HG02981 (cell line): Measurements from ENCODE around the gene GRK7.
"Not testable (repeated sequence)": the region's sequence is repeated elsewhere in the genome, so short reads cannot be mapped to it uniquely, and the experiment has no call there.

Source experiments
- ATAC-seq: cut with Tn5 transposase; IDR thresholded peaks from one replicate; pipeline ENCODE4 v1.9.1; 2021; ENCODE audit warnings: mild to moderate bottlenecking, moderate library complexity; ENCODE audit not compliant: unreplicated experiment

Gene GRK7

DNA sequence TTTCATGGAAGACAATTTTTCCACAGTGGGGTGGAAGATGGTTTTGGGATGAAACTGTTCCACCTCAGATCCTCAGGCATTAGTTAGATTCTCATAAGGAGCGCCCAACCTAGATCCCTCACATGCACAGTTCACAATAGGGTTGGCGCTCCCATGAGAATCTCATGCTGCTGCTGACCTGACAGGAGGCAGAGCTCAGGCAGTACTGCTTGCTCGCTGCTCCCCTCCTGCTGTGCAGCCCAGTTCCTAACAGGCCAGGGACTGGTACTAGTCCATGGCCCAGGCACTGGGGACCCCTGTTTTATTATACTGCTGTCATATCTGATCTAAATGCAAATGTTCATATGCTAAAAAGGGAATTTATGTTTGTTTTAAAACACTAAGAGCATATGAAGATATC, 9.8 kb upstream of the GRK7 start:
- no peak for ATAC-seq

- no peak for ATAC-seq
These were observed 9.2 kb upstream of the GRK7 start for GRCh38 chr3:141754032-141754431.

- ATAC-seq: not testable (repeated sequence)
These were observed 656 bp upstream of the GRK7 start for GRCh38 chr3:141762552-141762951.

DNA sequence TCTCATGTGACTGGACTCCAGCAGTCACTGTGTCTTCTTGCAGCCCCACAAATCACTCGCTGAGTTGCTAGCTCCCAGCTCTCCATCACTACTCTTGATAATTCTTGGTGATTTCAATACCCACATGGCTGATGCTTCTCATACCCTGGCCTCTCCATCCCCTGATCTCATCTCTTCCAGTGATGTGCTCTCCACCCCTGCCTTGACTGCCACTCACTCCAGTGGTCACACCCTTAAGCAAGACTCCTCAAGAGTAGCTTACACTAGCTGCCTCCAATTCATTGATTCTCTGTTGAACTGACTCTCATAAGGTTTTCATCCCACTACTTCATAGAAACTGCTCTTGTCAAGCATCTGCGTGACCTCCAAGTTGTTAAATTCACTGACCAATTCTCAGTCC, 837 bp downstream of the GRK7 start:
- no peak for ATAC-seq

DNA sequence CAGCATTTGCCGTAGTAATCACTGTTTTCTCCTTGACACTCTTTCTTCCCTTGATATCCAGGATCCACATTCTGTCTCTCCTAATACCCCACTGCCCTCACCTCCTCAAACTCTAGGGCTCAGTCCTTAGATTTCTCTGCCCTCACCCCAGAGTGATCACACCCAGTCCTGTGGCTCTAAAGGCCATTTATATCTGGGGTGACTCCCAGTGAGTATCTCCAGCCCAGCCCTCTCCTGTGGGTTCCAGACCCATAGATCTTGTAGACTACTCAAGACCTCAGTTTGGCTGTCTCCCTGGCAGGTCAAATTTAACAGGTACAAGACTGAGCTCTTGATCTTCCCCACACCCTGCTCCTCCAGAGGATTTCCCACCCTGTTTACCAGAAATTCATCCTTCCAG, 1.3 kb downstream of the GRK7 start:
- no peak for ATAC-seq

- no peak for ATAC-seq
These were observed 1.8 kb downstream of the GRK7 start for GRCh38 chr3:141764986-141765385.

DNA sequence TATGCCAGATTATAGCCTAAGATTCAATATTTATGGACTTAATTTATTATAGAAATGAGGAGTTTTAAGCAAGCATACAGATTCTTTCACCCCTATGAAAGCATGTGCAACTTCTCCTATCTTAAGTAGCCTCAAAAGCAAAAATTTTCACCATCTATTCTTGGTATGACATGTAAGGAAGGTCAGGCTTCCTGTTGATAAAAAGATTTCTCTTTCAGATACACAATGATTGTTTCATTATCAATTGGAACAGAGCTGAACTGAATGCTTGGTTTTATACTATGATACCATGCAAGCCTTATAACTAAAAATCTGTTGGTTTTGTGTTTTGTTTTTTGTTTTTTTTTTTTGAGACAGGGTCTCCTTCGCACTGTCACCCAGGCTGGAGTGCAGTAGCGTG, 3.9 kb downstream of the GRK7 start:
- no peak for ATAC-seq

DNA sequence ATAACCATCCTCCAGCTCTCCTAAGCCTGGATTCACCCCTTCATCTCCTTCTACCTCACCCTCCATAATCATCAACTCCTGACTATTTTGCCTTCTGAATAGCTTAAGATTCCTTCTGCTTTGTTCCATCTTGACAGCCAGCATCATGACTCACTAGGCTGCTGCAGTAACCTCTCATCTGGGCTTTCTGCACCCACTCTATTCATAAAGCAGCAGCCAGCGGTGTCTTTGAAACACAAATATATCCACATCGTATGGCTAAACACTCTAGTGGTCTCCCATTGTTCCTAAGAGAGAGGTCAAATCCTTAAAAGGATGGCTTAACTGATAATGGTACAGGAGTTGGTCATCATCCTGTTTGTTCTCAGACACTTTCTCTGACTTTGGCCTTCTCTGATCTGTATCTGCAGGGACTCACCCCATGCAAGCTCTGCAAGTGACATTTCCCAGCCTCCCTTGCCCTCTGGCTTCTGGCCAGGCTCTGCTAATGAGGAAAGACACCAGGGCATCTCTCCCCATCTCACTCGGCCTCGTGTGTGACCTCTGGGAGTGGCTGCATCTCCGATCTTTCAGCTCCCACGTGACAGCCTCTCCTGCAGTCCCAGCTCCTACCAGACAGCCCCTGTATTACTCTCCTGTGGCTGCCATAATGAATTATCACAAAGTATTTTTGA, 6.2 kb downstream of the GRK7 start:
- ATAC-seq: no peak

DNA sequence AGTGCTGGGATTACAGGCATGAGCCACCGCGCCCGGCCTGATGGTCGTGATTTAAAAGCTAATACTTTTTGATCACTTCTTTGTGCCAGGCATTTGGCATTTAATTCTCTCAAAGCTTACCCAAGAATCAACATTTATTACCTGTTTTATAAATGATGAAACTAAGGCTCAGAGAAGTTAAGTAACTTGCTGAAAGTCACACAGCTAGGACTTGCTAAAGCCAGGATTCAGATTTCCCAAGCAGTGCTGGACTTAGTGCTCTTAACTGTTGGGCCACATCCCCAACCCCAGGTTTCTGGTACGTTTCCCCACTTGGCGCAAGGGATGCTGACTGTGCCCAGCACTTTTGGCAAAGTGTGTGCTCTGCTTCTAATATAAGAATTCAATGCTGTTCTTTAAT, 10.5 kb downstream of the GRK7 start:
- ATAC-seq: no peak

DNA sequence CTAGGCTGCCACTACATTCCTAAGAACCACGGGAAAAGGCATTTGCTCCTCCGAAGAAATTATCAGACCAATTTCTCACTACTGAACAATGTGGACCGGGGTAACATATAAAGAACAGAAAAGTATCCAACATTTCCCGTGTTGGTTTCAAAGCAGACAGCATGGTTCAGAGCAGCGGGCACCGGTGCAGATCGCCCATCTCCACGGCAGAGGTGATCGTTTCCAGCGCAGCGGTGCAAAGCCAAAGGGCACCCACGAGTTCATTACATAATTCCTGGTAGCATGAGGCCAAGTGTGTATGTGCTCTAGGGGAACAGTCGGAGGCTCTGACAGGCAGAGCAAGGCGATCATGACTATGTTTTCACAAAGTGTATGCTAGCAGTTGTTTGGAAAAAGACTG, 13.2 kb downstream of the GRK7 start:
- no peak for ATAC-seq

- ATAC-seq: no peak
These were observed 13.7 kb downstream of the GRK7 start for GRCh38 chr3:141776885-141777284.

- ATAC-seq: no peak
These were observed 15.0 kb downstream of the GRK7 start for GRCh38 chr3:141777957-141778813.

DNA sequence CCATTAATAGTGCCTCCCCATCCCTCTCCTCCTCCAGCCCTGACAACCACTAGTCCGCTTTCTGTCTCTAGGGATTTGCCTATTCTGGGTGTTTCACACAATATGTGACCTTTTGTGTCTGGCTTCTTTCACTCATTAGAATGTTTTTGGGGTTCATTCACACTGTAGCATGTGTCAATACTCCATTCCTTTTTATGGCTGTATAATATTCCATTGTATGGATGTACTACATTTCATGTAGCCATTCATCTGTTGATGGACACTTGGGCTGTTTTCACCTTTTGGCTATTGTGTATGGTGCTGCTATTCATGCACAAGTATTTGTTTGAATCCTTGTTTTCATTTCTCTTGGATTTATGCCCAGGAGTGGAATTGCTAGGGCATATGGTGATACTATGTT, 16.5 kb downstream of the GRK7 start:
- no peak for ATAC-seq

DNA sequence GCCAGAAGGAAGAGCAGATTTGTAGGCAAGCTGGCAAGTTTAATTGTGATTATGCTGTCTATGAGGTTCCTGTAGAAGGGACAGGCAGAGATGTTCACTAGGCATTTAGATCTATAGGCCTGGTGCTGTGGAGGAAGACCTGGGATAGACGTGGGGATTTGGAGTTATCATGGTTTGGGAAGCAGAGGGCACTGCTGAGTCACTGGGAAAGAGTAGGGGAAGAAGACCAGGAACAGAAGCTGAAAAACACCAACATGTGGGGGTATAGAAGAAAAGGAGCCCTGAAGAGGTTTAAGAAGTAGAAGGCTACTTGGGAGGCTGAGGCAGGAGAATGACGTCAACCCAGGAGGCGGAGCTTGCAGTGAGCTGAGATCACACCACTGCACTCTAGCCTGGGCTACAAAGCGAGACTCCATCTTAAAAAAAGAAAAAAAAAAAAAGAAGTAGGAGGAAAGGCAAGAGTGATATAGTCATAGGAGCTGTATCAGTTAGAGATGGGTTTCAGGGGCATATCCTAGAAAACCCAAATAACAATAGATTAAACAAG, 19.3 kb downstream of the GRK7 start:
- no peak for ATAC-seq

DNA sequence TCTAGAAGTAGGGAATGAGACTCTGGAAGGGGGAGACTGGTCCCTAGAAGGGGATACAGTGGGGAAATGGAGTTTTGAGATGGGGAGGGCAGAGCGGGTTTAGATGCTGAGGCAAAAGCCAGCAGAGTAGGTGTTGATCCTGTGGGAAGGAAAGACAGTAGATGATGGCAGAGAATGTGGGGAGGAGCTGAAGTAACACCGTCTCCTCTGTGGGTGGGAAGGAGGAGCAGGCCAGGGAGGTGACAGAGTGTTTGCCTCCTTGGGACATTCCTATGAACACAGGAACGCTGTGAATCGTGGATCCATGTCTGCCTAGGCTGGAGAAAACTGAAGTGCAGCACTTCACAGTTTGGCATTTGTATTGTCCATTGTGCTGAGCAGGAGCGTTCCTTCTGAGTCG, 20.4 kb downstream of the GRK7 start:
- ATAC-seq: no peak

DNA sequence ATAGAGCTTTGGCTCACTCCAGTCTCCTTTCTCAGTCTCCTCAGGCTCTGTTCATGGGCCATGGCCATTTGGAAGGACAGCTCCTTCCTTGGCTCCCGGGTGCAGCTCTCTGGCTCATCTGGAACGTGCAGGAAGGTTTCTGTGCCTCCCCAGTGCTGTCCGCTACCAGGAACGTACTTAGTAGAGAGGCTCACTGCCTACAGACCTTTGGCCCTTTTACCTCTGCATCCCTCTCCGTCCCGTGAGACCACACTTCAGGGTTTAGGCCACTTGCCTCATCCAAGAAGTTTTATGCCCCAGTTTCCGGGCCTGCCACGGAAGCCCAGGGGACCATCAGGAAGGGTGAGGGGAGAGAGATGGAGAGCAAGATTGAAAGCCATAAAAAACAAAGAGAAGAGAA, 20.9 kb downstream of the GRK7 start:
- ATAC-seq: no peak

DNA sequence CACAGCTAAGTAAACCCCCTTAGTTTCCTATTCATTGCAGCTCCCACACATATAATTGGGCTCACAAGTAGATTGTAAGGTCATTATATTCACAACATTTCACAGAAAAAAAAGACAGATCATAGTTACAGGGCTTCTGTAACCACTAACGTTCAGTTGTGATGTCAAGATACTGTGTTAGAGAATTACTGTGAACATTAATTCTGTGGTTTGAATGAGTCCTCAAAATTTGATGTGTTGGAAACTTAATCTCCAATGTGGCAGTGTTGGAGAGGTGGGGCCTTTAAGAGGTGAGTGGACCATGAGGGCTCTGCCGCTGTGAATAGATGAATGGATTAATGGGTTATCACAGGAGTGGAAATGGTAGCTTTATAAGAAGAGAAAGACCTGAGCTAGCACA, 21.3 kb downstream of the GRK7 start:
- no peak for ATAC-seq

DNA sequence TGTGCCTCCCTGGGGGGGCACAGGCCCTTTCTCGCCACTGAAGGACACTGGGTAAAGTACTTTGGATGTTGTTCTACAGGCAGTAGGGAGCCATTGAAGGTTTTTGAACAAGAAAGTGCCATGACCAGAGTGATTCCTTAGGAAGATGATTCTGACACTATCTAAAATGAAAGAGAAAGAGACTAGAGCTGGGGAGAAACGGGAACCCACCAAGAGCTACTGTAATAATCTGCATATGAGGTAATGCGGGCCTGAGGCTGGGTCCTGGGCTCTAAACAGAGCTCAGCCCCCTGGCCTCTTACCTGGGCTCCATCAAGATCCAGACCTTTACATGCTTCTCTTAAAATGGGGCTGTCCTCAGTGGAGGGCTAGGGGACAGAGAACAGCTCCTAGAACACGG, 24.9 kb downstream of the GRK7 start:
- no peak for ATAC-seq

DNA sequence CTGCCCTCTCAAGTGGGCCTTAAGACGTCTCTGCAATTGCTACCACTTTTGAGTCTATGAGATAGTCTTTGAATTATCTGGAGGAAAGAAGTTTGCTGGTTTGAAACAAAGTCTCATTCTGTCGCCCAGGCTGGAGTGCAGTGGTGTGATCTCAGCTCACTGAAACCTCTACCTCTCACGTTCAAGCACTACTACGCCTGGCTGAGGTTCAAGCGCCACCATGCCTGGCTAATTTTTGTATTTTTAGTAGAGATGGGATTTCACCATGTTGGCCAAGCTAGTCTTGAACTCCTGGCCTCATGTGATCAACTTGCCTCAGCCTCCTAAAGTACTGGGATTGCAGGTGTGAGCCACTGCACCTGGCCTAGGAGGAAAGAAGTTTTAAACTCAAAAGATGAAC, 25.5 kb downstream of the GRK7 start:
- not testable (repeated sequence) for ATAC-seq

DNA sequence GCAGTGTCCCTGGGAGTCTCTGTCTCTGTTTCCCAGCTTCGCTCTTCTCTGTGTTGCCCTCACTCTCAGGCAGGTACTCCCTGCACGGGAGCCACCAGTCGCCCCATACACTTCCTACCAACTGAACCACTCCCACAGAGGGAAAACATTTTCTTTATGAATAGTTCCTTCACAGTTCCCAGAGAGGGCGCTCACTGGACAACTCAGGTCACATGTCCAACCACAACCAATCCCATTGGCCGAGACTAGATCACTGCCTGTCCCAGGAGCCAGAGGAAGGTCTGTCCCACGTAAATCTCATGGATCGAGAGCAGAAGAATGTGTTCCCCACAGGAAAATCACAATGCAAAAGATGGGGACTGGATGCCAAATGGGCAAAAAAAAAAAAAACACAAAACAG, 26.1 kb downstream of the GRK7 start:
- no peak for ATAC-seq

- ATAC-seq: no peak
These were observed 27.0 kb downstream of the GRK7 start for GRCh38 chr3:141790171-141790570.

- no peak for ATAC-seq
These were observed 29.3 kb downstream of the GRK7 start for GRCh38 chr3:141792495-141792894.
